SK-N-SH treated with all-trans-retinoic acid at 6 μM for 48 hours (cell line): Measurements from ENCODE around the gene RHOJ.

Source experiments
- ATAC-seq: fragments of 200-7000 bp; cut with Tn5 transposase; 3 replicates; pipeline ENCODE4 v1.9.1; 2020; ENCODE audit warnings: mild to moderate bottlenecking, moderate library complexity
- BACH2 ChIP-seq: fragments of 250-450 bp; sonication (Bioruptor Pico); IDR thresholded peaks from 2 replicates; pipeline ENCODE4 v1.9.0; 2021; ENCODE audit warnings: mild to moderate bottlenecking, borderline replicate concordance
- CSDC2 ChIP-seq: fragments of 250-450 bp; sonication (Bioruptor Pico); IDR thresholded peaks from 2 replicates; pipeline ENCODE4 v1.5.0; 2020; ENCODE audit warnings: mild to moderate bottlenecking, moderate library complexity
- ESRRG ChIP-seq: fragments of 250-450 bp; sonication (Bioruptor Pico); IDR thresholded peaks from 2 replicates; pipeline ENCODE4 v1.6.1; 2021; ENCODE audit warnings: mild to moderate bottlenecking
- GLIS3 ChIP-seq: fragments of 250-450 bp; sonication (Bioruptor Pico); IDR thresholded peaks from 2 replicates; pipeline ENCODE4 v1.5.0; 2020; ENCODE audit warnings: mild to moderate bottlenecking, moderate library complexity
- ISL1 ChIP-seq: fragments of 250-450 bp; sonication (Bioruptor Pico); IDR thresholded peaks from 2 replicates; pipeline ENCODE4 v2.1.2; 2022; ENCODE audit warnings: mild to moderate bottlenecking, moderate library complexity
- PPARA ChIP-seq: fragments of 250-450 bp; sonication (Bioruptor Pico); IDR thresholded peaks from 2 replicates; pipeline ENCODE4 v1.5.0; 2020; ENCODE audit warnings: mild to moderate bottlenecking, borderline replicate concordance
- RARB ChIP-seq: fragments of 250-450 bp; sonication (Bioruptor Pico); IDR thresholded peaks from 2 replicates; pipeline ENCODE4 v1.8.0; 2021; ENCODE audit warnings: mild to moderate bottlenecking, moderate library complexity
- SNAI2 ChIP-seq: fragments of 250-450 bp; sonication (Bioruptor Pico); IDR thresholded peaks from 2 replicates; pipeline ENCODE4 v1.5.0; 2020; ENCODE audit warnings: mild to moderate bottlenecking, moderate library complexity
- TCF4 ChIP-seq: fragments of 250-450 bp; sonication (Bioruptor Pico); IDR thresholded peaks from 2 replicates; pipeline ENCODE4 v1.8.0; 2021; ENCODE audit warnings: mild to moderate bottlenecking, moderate library complexity, borderline replicate concordance
- TOX ChIP-seq: fragments of 250-450 bp; sonication (Bioruptor Pico); IDR thresholded peaks from 2 replicates; pipeline ENCODE4 v1.8.0; 2021; ENCODE audit warnings: mild to moderate bottlenecking, moderate library complexity, borderline replicate concordance
- ZC3H10 ChIP-seq: fragments of 250-450 bp; sonication (Bioruptor Pico); IDR thresholded peaks from 2 replicates; pipeline ENCODE4 v1.5.1; 2021; ENCODE audit warnings: mild to moderate bottlenecking, moderate library complexity
- ZFP3 ChIP-seq: fragments of 250-450 bp; sonication (Bioruptor Pico); IDR thresholded peaks from 2 replicates; pipeline ENCODE4 v1.5.0; 2020; ENCODE audit warnings: mild to moderate bottlenecking, moderate library complexity
- ZFP30 ChIP-seq: fragments of 450-650 bp; formaldehyde crosslinking; IDR thresholded peaks from 2 replicates; pipeline ENCODE4 v1.5.0; 2022; ENCODE audit warnings: mild to moderate bottlenecking, moderate library complexity
- ZNF70 ChIP-seq: fragments of 450-650 bp; formaldehyde crosslinking; IDR thresholded peaks from 2 replicates; pipeline ENCODE4 v1.5.0; 2020; ENCODE audit warnings: mild to moderate bottlenecking, moderate library complexity
- ZNF8 ChIP-seq: fragments of 450-650 bp; formaldehyde crosslinking; IDR thresholded peaks from 2 replicates; pipeline ENCODE4 v1.5.0; 2020; ENCODE audit warnings: mild to moderate bottlenecking, moderate library complexity
- TF ChIP-seq, protein P1 (sequence below): fragments of 250-450 bp; sonication (Bioruptor Pico); IDR thresholded peaks from 2 replicates; pipeline ENCODE4 v1.5.1; 2021; ENCODE audit warnings: mild to moderate bottlenecking, moderate library complexity
- TF ChIP-seq, protein P2 (sequence below): fragments of 250-450 bp; sonication (Bioruptor Pico); IDR thresholded peaks from 2 replicates; pipeline ENCODE4 v1.5.1; 2020; ENCODE audit warnings: low read depth, mild to moderate bottlenecking, moderate library complexity
- TF ChIP-seq, protein P3 (sequence below): fragments of 250-450 bp; sonication (Bioruptor Pico); IDR thresholded peaks from 2 replicates; pipeline ENCODE4 v1.8.0; 2020; ENCODE audit warnings: mild to moderate bottlenecking, moderate library complexity, borderline replicate concordance
- TF ChIP-seq, protein P4 (sequence below): fragments of 250-450 bp; sonication (Bioruptor Pico); IDR thresholded peaks from 2 replicates; pipeline ENCODE4 v1.5.0; 2020; ENCODE audit warnings: mild to moderate bottlenecking, moderate library complexity
- TF ChIP-seq, protein P5 (sequence below): fragments of 250-450 bp; sonication (Bioruptor Pico); IDR thresholded peaks from 2 replicates; pipeline ENCODE4 v1.8.0; 2021; ENCODE audit warnings: low read depth, mild to moderate bottlenecking, moderate library complexity, borderline replicate concordance

Gene RHOJ

DNA sequence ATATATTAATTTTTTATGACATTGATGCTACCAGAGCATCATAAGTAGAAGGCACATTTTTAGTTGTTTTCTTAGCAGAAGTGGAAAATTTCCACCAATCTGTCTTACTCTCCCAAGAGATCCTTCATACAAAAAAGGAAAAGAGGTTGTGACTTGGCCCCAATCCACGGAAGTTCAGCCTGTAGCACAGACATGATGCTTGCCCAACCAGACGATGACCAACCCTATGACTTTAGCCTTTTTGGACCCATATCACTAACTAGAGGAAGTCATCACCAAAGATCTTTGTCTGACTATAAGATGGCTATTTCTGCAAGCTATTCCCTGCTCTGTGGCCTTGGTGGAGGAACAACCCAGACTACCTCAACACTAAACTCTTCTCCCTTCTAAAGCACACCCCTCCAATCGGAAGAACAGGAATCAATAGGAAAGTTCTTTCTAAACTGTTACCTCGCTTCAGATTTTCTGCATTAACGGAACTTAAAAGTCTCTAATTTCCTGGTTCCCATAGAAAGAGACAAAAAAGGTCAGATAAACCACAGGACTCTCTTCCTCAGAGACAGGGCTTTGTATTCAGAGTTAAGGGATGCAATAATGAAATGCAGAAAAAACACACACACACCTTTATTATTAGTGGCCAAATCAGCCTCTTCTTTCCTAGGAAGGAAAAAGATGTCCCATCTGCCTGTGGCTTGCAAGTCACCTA lies 4.1 kb upstream of the RHOJ start:
- no peak for ATAC-seq
- TF ChIP-seq SNAI2 (no peak), ZFP30 (CRISPR knock-in tag) (no peak), TCF4 (no peak), ZFP3 (CRISPR knock-in tag) (no peak), ZNF70 (CRISPR knock-in tag) (no peak), TOX (CRISPR knock-in tag) (no peak)
- TF ChIP-seq, protein P1, sequence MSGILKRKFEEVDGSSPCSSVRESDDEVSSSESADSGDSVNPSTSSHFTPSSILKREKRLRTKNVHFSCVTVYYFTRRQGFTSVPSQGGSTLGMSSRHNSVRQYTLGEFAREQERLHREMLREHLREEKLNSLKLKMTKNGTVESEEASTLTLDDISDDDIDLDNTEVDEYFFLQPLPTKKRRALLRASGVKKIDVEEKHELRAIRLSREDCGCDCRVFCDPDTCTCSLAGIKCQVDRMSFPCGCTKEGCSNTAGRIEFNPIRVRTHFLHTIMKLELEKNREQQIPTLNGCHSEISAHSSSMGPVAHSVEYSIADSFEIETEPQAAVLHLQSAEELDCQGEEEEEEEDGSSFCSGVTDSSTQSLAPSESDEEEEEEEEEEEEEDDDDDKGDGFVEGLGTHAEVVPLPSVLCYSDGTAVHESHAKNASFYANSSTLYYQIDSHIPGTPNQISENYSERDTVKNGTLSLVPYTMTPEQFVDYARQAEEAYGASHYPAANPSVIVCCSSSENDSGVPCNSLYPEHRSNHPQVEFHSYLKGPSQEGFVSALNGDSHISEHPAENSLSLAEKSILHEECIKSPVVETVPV (CRISPR knock-in tag): no peak
- TF ChIP-seq, protein P2, sequence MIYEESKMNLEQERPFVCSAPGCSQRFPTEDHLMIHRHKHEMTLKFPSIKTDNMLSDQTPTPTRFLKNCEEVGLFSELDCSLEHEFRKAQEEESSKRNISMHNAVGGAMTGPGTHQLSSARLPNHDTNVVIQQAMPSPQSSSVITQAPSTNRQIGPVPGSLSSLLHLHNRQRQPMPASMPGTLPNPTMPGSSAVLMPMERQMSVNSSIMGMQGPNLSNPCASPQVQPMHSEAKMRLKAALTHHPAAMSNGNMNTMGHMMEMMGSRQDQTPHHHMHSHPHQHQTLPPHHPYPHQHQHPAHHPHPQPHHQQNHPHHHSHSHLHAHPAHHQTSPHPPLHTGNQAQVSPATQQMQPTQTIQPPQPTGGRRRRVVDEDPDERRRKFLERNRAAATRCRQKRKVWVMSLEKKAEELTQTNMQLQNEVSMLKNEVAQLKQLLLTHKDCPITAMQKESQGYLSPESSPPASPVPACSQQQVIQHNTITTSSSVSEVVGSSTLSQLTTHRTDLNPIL (CRISPR knock-in tag): no peak
- TF ChIP-seq, protein P3, sequence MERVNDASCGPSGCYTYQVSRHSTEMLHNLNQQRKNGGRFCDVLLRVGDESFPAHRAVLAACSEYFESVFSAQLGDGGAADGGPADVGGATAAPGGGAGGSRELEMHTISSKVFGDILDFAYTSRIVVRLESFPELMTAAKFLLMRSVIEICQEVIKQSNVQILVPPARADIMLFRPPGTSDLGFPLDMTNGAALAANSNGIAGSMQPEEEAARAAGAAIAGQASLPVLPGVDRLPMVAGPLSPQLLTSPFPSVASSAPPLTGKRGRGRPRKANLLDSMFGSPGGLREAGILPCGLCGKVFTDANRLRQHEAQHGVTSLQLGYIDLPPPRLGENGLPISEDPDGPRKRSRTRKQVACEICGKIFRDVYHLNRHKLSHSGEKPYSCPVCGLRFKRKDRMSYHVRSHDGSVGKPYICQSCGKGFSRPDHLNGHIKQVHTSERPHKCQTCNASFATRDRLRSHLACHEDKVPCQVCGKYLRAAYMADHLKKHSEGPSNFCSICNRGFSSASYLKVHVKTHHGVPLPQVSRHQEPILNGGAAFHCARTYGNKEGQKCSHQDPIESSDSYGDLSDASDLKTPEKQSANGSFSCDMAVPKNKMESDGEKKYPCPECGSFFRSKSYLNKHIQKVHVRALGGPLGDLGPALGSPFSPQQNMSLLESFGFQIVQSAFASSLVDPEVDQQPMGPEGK: no peak
- TF ChIP-seq, all 23 proteins: peak for 0

DNA sequence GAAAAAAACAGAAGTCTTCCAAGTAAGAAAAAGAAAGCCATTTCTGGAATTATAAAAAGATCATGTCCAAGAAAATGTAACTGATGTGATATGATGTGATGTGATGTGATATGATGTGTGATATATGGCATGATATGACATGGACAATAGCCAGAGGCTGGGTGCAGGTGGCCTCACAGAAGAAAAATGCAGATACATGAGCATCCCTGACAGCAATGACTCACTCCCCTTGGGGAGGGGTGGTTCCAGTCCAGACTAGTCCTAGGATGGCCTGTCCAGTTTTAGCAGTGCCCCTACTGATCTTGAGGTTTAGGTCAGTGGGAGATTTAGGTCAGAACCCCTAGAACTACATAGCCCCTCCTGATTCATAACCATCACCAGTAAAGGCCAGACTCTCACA lies 3.5 kb upstream of the RHOJ start:
- TF ChIP-seq, protein P4, sequence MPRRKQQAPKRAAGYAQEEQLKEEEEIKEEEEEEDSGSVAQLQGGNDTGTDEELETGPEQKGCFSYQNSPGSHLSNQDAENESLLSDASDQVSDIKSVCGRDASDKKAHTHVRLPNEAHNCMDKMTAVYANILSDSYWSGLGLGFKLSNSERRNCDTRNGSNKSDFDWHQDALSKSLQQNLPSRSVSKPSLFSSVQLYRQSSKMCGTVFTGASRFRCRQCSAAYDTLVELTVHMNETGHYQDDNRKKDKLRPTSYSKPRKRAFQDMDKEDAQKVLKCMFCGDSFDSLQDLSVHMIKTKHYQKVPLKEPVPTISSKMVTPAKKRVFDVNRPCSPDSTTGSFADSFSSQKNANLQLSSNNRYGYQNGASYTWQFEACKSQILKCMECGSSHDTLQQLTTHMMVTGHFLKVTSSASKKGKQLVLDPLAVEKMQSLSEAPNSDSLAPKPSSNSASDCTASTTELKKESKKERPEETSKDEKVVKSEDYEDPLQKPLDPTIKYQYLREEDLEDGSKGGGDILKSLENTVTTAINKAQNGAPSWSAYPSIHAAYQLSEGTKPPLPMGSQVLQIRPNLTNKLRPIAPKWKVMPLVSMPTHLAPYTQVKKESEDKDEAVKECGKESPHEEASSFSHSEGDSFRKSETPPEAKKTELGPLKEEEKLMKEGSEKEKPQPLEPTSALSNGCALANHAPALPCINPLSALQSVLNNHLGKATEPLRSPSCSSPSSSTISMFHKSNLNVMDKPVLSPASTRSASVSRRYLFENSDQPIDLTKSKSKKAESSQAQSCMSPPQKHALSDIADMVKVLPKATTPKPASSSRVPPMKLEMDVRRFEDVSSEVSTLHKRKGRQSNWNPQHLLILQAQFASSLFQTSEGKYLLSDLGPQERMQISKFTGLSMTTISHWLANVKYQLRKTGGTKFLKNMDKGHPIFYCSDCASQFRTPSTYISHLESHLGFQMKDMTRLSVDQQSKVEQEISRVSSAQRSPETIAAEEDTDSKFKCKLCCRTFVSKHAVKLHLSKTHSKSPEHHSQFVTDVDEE (CRISPR knock-in tag): no peak
- TF ChIP-seq ZC3H10 (CRISPR knock-in tag) (no peak), BACH2 (CRISPR knock-in tag) (no peak), ISL1 (CRISPR knock-in tag) (no peak), PPARA (CRISPR knock-in tag) (no peak), GLIS3 (CRISPR knock-in tag) (no peak), TOX (CRISPR knock-in tag) (no peak), SNAI2 (no peak)
- TF ChIP-seq, protein P5, sequence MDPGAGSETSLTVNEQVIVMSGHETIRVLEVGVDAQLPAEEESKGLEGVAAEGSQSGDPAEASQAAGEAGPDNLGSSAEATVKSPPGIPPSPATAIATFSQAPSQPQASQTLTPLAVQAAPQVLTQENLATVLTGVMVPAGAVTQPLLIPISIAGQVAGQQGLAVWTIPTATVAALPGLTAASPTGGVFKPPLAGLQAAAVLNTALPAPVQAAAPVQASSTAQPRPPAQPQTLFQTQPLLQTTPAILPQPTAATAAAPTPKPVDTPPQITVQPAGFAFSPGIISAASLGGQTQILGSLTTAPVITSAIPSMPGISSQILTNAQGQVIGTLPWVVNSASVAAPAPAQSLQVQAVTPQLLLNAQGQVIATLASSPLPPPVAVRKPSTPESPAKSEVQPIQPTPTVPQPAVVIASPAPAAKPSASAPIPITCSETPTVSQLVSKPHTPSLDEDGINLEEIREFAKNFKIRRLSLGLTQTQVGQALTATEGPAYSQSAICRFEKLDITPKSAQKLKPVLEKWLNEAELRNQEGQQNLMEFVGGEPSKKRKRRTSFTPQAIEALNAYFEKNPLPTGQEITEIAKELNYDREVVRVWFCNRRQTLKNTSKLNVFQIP (CRISPR knock-in tag): no peak
- ATAC-seq: no peak

DNA sequence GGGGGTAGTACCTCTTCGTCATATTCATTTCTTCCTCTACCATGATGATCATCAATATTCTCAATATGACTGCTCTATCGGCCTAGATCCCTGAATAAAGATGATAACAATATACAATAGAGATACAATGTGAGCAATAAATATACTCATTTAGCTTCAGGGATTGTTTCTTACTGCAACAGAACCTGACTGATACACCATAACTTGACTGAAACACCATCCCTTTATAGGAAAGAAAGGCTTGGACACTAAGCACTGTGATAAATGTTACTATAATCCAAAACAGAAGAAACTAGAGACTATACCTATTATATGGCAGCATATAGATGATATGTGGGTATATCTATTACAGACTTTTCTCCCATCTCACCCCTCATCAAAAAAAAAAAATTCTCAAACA lies 1.2 kb upstream of the RHOJ start:
- TF ChIP-seq ZNF8: no peak
- TF ChIP-seq, protein P1 (CRISPR knock-in tag): no peak
- TF ChIP-seq, protein P2 (CRISPR knock-in tag): no peak
- no peak for TF ChIP-seq TCF4
- TF ChIP-seq BACH2 (CRISPR knock-in tag): no peak
- no peak for TF ChIP-seq ZFP30 (CRISPR knock-in tag)
- no peak for TF ChIP-seq ISL1 (CRISPR knock-in tag)
- TF ChIP-seq ESRRG (CRISPR knock-in tag): no peak
- TF ChIP-seq ZC3H10 (CRISPR knock-in tag): no peak
- TF ChIP-seq TOX (CRISPR knock-in tag): no peak
- no peak for TF ChIP-seq CSDC2 (CRISPR knock-in tag)
- TF ChIP-seq ZNF70 (CRISPR knock-in tag): no peak
- no peak for TF ChIP-seq RARB
- TF ChIP-seq PPARA (CRISPR knock-in tag): no peak
- TF ChIP-seq ZFP3 (CRISPR knock-in tag): no peak
- no peak for ATAC-seq
